ENCODE data around the gene TIGD1. TPM values are rescaled to one million over a fixed set of nuclear protein-coding genes. Genes with fewer than 3 reads are reported as not detected.

Gene TIGD1
- total RNA-seq, 2 donors from 2014 or later, result 3.0 to 4.4 TPM

GRCh38 chr2:232581725-232582124, 31.4 kb upstream of the TIGD1 start:
- Histone ChIP-seq H3K27me3 (no peaks in the 10 kb centered on the region), H3K9ac (ENCODE audit: low read depth in 2 of 2, low read length in 2 of 2) (no peak overlapping the region), H3K27ac (no peak overlapping the region), H3K4me3 (no peak overlapping the region), H3K36me3 (no peaks in the 10 kb centered on the region), H3K9me3 (no peaks in the 10 kb centered on the region), H3K4me1 (no peaks in the 10 kb centered on the region)
- DNase-seq, result no peak
- intact Hi-C loops (cut with DNase I), result no loop called here
- TF ChIP-seq, protein P1, sequence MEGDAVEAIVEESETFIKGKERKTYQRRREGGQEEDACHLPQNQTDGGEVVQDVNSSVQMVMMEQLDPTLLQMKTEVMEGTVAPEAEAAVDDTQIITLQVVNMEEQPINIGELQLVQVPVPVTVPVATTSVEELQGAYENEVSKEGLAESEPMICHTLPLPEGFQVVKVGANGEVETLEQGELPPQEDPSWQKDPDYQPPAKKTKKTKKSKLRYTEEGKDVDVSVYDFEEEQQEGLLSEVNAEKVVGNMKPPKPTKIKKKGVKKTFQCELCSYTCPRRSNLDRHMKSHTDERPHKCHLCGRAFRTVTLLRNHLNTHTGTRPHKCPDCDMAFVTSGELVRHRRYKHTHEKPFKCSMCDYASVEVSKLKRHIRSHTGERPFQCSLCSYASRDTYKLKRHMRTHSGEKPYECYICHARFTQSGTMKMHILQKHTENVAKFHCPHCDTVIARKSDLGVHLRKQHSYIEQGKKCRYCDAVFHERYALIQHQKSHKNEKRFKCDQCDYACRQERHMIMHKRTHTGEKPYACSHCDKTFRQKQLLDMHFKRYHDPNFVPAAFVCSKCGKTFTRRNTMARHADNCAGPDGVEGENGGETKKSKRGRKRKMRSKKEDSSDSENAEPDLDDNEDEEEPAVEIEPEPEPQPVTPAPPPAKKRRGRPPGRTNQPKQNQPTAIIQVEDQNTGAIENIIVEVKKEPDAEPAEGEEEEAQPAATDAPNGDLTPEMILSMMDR (IDR thresholded peaks at IDR 0.05), result no peak

GRCh38 chr2:232580648-232580981, 30.3 kb upstream of the TIGD1 start:
- no peak for DNase-seq
- Histone ChIP-seq H3K4me3 (no peak overlapping the region), H3K36me3 (no peaks in the 10 kb centered on the region), H3K9ac (ENCODE audit: low read depth in 2 of 2, low read length in 2 of 2) (peak overlapping the region in 1 of 2 donors; percentile 38), H3K9me3 (no peaks in the 10 kb centered on the region), H3K27me3 (no peaks in the 10 kb centered on the region), H3K27ac (peak overlapping the region; percentile 60), H3K4me1 (no peaks in the 10 kb centered on the region)
- intact Hi-C loops (cut with DNase I), result no loop called here
- TF ChIP-seq, protein P1 (IDR thresholded peaks at IDR 0.05), result no peak

DNA sequence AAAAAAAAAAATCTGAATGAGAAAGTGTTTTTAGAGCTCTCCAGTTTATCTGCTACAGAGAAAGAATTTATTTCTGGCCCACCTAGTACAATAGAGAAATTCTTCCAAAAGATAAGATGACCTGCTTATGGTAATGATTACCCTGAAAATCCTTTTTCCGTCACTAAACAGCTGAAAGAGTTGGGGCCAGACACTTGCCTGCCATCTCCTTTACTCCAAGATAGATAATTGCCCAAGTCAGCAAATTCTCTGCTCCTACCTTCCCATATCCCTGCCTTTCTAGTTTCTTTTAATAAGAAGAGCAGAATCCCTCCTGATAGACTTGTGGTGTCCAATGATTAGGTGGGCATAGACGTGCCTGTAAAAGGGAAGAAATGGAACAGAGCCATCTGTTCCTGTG, 28.3 kb upstream of the TIGD1 start:
- no peaks in the 10 kb centered on the region for H3K36me3 ChIP-seq
- H3K4me1 ChIP-seq, result no peaks in the 10 kb centered on the region
- TF ChIP-seq, protein P1 (IDR thresholded peaks at IDR 0.05), result no peak
- no peaks in the 10 kb centered on the region for H3K9me3 ChIP-seq
- H3K27ac ChIP-seq, result no peak overlapping the region
- no peaks in the 10 kb centered on the region for H3K27me3 ChIP-seq
- intact Hi-C loops (cut with DNase I), result no loop called here
- H3K9ac ChIP-seq (ENCODE audit: low read depth in 2 of 2, low read length in 2 of 2), result no peak overlapping the region
- no peak overlapping the region for H3K4me3 ChIP-seq
- DNase-seq, result no peak

DNA sequence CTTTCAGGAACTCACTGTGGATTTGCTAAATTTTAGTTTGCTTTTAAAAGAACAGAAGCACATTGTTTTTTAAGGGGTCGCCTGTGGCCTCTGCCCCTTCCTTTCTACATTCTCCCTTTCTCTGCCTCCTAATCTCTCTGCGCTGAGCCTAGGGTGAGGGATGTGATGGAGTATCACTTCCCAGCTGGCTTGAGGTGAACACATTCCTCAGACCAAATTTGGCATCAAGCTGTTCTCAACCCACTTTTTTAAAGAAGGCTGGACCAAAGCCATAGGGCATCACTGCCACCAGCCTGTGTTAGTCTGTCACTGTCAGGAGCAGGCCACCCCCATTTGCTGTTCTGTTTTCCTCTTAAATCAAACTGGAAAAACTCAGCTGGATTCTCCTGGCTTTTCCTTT, 27.5 kb upstream of the TIGD1 start:
- intact Hi-C loops (cut with DNase I), result no loop called here
- H3K27me3 ChIP-seq, result no peaks in the 10 kb centered on the region
- H3K4me1 ChIP-seq, result no peaks in the 10 kb centered on the region
- no peaks in the 10 kb centered on the region for H3K36me3 ChIP-seq
- H3K27ac ChIP-seq, result no peak overlapping the region
- DNase-seq, result no peak
- TF ChIP-seq, protein P1 (IDR thresholded peaks at IDR 0.05), result no peak
- no peak overlapping the region for H3K9ac ChIP-seq (ENCODE audit: low read depth in 2 of 2, low read length in 2 of 2)
- H3K4me3 ChIP-seq, result no peak overlapping the region
- no peaks in the 10 kb centered on the region for H3K9me3 ChIP-seq

- H3K9me3 ChIP-seq, result no peaks in the 10 kb centered on the region
- no peak overlapping the region for H3K9ac ChIP-seq (ENCODE audit: low read depth in 2 of 2, low read length in 2 of 2)
- TF ChIP-seq, protein P1 (IDR thresholded peaks at IDR 0.05), result no peak
- peaks cover 3% of the 10 kb centered on the region for H3K4me1 ChIP-seq
- H3K36me3 ChIP-seq, result no peaks in the 10 kb centered on the region
- intact Hi-C loops (cut with DNase I), result no loop called here
- H3K4me3 ChIP-seq, result no peak overlapping the region
- H3K27ac ChIP-seq, result no peak overlapping the region
- no peak for DNase-seq
- H3K27me3 ChIP-seq, result no peaks in the 10 kb centered on the region
These were observed 26.6 kb upstream of the TIGD1 start for GRCh38 chr2:232576995-232577394.

- H3K27ac ChIP-seq, result no peak overlapping the region
These were observed 25.0 kb upstream of the TIGD1 start for GRCh38 chr2:232575404-232575746.

More at GRCh38 chr2:232575404-232575746, 25.0 kb upstream of the TIGD1 start:
- TF ChIP-seq, protein P1 (IDR thresholded peaks at IDR 0.05), result no peak
- H3K9ac ChIP-seq (ENCODE audit: low read depth in 2 of 2, low read length in 2 of 2), result no peak overlapping the region
- intact Hi-C loops (cut with DNase I), result no loop called here
- no peaks in the 10 kb centered on the region for H3K36me3 ChIP-seq
- H3K9me3 ChIP-seq, result no peaks in the 10 kb centered on the region
- no peaks in the 10 kb centered on the region for H3K27me3 ChIP-seq
- no peak for DNase-seq
- H3K4me3 ChIP-seq, result no peak overlapping the region
- peaks cover 14% of the 10 kb centered on the region for H3K4me1 ChIP-seq

All from colonic mucosa (tissue), 4 donors.